HG03066 (cell line): ENCODE measurements around the gene C15orf40.
"Not testable (repeated sequence)": the region's sequence is repeated elsewhere in the genome, so short reads cannot be mapped to it uniquely, and the experiment has no call there.

Experiments used
- ATAC-seq: cut with Tn5 transposase; IDR thresholded peaks from one replicate; pipeline ENCODE4 v1.9.1; 2021; ENCODE audit warnings: low read depth; ENCODE audit not compliant: unreplicated experiment

Gene C15orf40

DNA sequence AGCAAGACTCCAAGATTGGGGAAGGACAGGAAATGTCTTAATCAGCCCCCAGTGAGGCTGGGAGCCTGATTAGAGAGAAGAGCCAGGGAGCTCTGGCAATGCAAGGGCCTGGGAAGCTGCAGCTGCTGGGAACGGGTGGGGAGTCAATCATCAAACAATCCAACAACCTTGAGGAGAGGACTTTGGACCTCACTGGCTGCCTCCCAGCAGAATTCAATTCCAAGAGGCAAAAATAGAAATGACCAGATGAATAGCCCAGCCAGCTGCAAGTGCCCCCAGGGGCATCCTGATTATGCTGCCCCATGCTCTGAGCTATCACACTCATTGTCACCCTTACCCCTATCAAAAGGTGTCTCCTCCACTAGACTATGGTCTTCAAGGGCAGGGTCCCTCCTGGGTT is 52.8 kb downstream of the C15orf40 start:
- ATAC-seq: no peak

- no peak for ATAC-seq
Observed at GRCh38 chr15:82952158-82953081, 59.0 kb downstream of the C15orf40 start, which contains the start of gene HOMER2. Gene HOMER2 (minus strand): TSS chr15:82952720. CDS start chr15:82952535, 185 bp downstream.

DNA sequence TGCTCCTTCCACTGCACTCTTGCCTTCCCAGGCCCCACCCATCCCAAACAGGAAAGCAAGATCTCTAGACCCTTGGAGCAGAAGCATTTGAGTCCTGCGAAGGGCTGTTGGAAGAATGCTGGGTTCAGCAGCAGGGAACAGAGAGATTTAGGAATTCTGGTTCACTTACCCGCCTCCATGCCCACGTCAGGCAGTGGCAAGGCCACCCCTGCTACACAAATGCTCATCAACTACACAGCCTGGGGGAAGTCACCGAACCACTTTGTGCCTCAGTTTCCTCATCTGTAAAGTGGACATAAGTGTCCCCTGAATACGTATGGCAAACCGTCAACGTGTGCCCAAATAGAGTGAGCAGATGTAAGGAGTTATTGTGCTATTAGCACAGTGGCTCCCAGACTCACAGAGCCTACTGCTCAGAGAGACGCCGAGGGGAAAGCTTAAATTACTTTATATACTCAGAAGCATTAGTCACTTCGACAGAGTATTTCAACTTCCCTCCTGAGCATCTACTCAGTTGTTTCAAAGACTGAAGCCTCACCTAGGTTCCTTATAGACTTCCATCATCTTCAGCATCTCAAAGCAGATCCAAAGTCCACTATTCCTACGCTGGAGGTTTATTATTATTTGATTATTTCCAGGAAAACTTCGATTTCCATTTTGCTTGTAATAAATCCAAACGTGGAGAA is 59.8 kb downstream of the C15orf40 start:
- ATAC-seq: no peak

DNA sequence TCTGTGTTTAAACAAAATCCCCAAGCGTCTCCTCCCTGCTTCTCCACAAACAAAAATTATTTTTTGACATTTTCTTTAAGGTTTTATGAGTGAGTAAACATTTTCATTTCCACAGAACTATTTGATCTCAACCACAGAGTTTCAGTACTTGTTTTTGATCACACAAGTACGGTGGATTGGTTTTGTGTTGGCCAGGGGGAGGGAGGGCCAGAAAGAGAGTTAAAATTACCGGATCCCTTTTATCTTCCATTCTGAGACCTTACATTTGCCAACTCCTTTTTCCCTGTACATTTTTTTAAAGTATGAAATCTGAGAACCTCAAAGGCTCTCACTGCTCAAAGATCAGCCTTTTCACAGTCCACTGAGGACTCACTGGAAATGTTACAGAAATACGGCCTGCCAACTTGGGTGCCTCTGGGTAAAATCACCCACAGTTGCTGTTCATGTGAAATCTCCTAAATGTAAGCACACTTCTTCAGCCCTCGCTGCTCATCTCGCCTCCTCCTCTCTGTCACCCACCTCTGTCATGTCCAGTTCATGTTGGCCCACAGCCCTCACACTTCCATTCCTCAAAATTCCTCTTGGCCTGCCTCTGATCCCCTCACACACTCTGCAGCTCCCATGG is 60.6 kb downstream of the C15orf40 start:
- peak; percentile 61 for ATAC-seq

DNA sequence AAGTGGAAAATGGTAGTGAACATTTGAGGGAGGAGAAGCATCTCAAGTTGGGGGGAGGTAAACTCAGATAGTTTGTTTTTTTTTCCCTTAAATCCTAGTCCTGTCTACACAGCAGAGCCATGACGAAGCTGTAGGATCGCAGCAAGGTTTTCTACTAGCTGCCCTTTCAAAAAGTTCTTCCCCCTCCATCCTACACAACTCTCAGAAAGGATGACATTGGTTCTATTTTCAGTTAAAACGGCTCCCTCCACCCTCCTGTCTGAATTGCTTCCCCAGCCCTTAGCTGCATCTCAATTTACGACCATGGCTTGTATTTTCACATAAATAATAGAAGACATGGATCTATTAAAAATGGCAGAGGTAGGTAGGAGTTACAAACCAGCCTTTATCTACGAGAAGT is 61.1 kb downstream of the C15orf40 start:
- peak; percentile 30 for ATAC-seq

DNA sequence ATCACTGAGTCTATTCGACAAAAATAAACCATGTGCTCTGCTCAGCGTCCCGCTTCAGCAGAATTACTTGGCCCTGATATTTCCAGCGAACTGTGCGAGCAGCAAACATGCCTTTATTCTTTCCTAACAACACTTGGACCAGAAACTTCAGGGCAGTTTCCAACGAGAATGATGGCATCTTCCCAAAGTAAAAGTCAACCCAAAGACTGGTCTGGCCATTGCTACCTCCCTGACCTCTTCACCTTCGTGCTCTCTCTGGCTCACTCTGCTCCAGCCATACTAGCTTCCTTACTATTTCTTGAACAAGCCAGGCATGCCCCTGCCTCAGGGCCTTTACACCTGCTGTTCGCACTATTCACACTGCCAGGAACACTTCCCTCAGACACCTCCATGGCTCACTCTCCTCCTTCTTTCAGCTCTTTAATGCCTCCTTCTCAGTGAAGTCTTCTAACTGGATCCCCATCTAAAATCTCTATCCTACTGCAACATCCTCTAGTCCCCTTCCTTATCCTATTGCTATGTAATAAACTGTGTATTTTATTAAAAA is 65.2 kb downstream of the C15orf40 start:
- ATAC-seq: no peak

- ATAC-seq: no peak
Observed at GRCh38 chr15:82945326-82945725, 66.1 kb downstream of the C15orf40 start.

DNA sequence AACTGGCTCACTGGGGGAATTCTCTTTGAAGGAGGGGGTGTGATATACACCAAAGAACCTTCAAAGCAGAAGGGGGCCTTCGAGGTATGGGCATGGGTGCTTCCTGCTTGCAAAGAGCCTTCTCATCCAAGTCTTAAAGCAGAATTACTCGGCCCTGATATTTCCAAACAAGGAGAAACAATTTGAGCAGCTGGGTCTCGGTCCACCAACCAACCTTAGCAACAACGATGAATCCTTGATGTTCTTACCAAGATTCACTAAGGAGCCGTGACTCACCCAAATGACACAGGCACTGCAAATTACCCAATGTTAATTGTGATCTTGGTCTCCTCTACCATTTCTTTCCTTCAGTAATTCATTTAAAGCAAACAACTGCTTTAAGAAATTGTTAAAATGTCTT is 66.6 kb downstream of the C15orf40 start:
- no peak for ATAC-seq

GRCh38 chr15:82944056-82944455 is 67.4 kb downstream of the C15orf40 start:
- ATAC-seq: no peak

- ATAC-seq: no peak
Observed at GRCh38 chr15:82943176-82943575, 68.3 kb downstream of the C15orf40 start.

DNA sequence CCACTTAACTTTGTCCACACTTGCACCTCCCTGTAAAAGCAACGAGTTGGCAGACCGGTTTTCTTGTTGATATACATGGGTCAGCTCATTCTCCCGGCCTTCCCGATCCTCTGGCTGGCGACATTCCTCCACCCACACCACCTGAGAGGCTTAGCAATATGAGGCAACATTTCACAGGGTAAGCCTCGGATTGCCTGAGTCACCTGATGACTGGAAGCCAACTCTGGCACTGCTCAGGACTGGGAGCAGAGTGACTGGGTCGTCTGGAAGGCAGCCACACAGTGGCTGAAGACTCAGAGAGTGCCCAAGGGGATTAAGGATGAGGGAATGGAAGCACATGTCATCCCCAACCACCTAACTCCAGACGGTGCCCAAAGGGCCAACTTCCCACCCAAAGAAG is 68.7 kb downstream of the C15orf40 start:
- ATAC-seq: no peak

DNA sequence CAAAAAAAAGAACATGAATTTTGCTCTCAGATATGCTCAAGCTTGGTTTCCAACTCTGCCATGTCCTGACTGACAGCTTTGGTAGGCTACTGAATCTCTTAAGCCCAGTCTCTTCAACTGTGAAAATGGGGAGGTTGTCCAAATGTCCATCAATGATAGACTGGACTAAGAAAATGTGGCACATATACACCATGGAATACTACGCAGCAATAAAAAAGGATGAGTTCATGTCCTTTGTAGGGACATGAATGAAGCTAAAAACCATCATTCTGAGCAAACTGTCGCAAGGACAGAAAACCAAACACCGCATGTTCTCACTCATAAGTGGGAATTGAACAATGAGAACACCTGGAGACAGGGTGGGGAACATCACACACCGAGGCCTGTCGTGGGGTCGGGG is 71.8 kb downstream of the C15orf40 start:
- not testable (repeated sequence) for ATAC-seq
